ENCODE measurements around the gene TBC1D22A.

The TBC1D22A gene

DNA sequence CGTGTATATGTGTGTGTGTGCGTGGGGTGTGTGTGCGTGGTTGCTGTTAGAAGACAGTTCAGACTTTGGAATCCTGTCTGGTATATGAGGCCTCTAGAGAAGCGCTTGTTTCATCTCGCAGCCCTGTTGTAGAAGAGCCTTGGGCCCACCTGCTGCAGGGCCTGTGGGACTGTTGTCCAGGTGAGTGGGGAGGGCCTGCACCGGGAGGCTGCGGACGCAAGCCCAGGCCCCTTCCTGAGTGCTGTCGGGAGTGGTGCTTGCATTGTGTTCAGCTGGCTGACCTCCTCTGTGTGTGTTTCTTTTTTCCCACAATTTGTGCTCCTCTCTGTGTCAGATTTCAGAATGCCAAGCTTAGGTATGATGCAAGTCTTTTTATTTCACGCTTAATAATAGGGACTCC is 128.4 kb downstream of the TBC1D22A start:
- no peak for DNase-seq (ENCODE audit: low read depth)

- no peak for DNase-seq (ENCODE audit: low read depth)
Observed at GRCh38 chr22:46891382-46891951, 129.0 kb downstream of the TBC1D22A start.

DNA sequence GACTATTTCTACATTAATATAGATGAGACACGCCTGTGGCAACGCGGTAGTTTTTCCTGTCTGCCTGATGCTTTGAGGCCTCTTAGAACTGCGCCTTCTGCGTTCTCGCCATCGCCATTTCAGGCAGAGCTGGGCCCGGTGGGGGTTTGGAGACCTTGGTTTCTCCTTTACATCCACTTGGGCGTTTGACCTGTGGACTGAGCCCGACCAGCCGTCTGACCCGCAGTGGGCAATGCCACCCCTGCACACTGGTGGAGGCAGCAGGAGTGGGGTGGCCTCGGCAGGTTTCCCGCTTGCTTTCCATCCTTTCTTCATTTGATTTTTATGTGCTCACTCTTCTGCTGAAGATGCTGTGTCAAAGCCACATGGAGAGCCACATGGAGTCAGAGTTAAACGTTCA is 130.4 kb downstream of the TBC1D22A start:
- DNase-seq (ENCODE audit: low read depth) = no peak

DNA sequence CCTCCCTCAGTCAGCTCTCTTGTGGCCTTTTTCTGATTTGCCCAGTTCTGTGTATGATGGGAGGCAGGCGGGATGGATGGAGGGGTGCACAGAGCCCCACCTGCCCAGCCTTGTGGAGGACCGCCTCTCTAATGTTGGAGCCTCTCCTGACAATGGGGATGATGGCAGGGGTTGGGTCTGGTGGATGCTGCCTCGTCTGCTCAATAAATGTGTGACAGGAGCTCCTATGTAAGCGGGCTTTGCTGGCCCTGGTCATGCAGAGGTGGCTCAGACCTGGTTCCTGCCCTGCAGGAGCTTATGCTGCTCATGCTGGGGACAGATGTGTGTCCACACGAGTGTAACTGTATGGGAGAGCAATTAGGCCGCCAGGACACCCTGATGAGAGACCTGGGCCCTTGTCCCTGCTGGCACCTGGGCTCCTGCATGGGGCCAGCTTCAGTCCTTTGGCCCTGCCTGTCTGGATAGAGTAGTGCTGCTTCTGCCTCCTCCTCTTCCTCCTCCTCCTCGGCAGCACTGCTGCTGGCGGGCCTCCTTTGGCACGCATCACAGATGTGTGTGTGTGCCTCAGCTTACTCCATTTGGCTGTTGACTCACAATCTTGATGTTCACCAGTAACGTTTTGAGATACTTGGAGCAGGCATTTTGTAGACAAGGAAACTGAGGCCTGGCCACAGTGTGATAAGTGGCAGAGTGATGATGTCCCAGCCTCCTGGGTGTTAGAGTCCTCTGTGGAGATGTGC is 131.0 kb downstream of the TBC1D22A start:
- no peak for DNase-seq (ENCODE audit: low read depth)

DNA sequence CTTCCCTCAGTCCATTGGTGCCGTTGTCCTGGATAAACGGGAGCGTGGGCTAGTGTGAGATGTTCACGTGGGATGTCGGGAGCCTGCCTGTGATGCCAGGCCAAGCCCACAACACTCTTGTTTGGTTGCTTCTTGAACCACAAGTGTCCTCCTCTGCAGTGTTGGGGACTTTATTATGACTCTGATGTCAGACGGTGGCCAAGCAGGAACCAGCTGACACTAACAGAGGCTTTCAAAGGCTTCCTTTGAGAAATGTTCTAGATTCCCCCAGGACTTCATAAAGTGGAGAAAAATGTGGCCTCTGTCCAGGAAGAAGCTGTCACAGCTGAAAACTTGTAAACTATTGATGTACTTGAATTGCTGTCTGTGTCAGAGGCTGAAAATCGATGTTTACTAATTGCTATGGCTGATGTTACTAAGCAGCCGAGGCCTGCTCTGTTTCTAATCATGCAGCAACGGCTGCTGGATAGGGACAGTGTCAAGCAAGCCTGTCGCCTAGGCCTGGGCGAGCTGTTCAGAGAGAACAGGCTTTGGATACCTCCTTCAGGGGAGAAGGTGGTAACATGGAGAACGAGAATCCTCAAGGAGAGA is 131.7 kb downstream of the TBC1D22A start:
- DNase-seq (ENCODE audit: low read depth) = no peak

DNA sequence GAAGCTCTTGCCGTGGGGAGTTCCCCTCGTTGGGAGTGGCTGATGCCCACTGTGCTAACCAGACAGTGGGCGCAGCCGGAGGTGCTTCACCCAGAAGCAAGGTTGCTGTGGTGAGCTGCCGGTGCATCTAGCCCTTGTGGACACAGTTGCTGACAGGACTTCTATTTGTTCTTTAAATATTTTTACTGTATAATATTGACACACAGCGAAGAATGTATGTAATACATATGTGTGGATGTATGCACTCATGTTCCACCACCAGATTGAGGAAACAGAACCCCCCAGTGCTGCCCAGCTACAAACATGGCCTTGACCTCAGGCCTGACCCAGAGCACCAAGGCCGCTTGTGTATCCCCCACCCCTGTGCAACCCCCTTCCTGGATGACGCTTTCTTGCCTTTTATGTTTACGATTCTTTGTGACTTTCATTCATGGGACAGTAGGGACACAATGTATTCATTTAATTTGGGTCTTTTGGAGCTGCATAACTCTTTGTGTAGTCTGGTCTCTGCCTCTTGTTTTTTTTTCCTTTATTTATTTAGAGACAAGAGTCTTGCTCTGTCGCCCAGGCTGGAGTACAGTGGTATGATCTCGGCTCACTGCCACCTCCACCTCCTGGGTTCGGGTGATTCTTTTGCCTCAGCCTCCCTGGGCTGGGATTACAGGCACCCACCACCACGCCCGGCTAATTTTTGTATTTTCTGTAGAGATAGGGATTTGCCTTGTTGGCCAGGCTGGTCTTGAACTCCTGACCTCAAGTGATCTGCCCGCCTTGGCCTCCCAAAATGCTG is 132.6 kb downstream of the TBC1D22A start:
- DNase-seq (ENCODE audit: low read depth) = no peak

DNA sequence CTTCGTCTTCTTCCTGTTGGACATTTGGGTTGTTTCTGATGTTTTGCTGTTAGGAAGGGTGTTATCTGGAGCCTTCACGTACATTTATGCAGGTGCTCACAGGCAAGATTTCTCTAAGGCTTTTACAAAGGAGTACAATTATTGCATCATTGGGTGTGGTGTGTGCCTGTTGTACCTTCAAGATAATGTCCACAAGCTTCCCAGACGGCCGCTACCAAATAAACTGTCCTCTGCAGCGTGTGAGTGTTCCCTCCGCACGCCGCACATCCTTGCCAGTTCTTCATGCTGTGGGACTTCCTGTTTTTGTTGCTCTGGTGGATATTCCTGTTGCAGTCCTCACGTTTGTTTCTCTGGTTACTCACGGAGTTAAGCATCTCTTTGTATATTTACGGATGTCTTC is 133.3 kb downstream of the TBC1D22A start:
- DNase-seq (ENCODE audit: low read depth) = no peak

DNA sequence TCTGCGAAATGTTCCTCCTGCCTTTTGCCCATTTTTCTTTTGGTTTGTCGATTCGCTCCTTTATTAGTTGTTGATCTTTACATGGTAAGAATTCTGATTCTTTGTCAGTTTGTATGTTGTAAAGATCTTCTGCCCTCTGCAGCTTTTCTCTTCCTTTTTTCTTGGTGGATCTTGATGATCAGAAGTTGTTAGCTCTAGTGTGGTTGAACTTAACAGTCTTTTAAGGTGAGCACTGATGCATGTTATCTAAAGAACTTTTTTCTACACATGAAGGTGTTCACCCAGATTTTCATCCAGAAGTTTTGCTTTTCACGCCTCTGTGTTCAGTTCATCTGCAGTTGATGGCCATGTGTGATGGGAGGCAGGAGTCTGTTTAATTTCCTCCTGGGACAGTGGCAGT is 133.7 kb downstream of the TBC1D22A start:
- no peak for DNase-seq (ENCODE audit: low read depth)

DNA sequence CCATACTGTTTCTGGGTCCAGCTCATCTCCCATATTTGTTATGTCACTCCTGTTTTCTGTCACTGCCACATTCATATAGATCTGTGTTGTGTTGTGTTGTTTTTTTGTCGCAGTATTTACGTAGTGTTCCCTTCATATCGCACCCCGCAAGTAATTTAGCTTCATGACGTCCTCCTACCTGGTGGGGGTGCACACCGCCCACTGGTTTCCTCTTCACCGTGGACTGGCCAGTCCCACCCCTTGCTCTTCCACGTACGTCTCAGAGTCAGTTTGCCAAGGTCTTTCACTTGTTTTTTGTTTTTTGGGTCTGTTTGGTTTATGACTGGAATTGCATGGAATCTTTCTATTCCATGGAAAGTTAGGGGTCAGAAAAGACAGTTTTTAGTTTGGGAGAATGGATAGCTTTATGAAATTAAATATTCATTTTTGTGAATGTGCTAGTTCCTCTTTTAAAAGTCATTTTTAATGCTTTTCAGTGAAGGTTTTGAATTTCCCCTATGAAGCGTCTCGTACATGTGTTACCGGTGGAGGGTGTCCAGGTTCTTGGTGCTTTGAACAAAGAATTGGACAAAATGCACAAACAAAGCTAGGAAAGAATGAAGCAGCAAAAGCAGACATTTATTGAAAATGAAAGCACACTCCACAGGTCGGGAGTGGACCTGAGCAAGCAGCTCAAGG is 134.3 kb downstream of the TBC1D22A start:
- no peak for DNase-seq (ENCODE audit: low read depth)

GRCh38 chr22:46897246-46897623 is 134.8 kb downstream of the TBC1D22A start:
- no peak for DNase-seq (ENCODE audit: low read depth)

DNA sequence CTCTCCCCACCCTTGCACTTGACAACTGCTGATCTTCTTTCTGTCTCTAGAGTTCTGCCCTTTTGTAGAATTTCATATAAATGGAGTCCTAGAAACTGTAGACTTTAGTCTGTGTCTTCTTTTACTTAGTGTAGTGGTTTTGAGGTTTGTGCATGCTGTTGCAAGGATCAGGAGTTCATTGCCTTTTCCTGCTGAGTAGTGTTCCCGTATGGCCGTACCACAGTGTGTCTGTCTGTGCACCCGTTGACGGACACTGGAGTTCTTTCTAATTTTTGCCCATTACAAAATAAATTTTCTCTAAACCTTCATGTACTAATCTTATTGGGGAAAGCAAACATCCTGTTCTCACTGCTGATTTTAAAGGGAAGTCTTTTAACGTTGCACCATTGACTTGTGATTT is 138.1 kb downstream of the TBC1D22A start:
- no peak for DNase-seq (ENCODE audit: low read depth)

GRCh38 chr22:46902436-46902835 is 140.0 kb downstream of the TBC1D22A start:
- no peak for DNase-seq (ENCODE audit: low read depth)

GRCh38 chr22:46902998-46903916 is 140.8 kb downstream of the TBC1D22A start:
- DNase-seq (ENCODE audit: low read depth) = no peak

- DNase-seq (ENCODE audit: low read depth) = no peak
Observed at GRCh38 chr22:46905415-46905814, 143.0 kb downstream of the TBC1D22A start.

DNA sequence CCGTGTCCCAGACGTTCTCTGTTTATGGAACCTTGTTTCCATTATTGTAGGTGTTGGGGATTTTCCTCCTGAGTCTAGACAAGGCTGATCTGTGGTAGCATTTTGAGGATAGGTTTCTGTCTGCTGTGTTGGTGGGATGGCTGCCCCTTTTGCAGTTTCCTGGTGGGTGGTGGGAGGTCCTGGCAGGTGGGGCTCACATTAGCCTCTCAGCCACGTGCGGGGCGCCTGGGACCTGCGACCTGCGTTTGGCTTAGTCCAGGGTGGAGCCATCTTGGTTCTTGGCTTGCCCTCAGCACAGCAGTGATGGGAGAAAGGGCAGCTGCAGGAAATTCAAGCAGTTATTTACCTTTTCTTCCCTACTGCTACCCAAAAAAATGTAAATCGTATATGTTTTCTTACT is 143.4 kb downstream of the TBC1D22A start:
- no peak for DNase-seq (ENCODE audit: low read depth)

DNA sequence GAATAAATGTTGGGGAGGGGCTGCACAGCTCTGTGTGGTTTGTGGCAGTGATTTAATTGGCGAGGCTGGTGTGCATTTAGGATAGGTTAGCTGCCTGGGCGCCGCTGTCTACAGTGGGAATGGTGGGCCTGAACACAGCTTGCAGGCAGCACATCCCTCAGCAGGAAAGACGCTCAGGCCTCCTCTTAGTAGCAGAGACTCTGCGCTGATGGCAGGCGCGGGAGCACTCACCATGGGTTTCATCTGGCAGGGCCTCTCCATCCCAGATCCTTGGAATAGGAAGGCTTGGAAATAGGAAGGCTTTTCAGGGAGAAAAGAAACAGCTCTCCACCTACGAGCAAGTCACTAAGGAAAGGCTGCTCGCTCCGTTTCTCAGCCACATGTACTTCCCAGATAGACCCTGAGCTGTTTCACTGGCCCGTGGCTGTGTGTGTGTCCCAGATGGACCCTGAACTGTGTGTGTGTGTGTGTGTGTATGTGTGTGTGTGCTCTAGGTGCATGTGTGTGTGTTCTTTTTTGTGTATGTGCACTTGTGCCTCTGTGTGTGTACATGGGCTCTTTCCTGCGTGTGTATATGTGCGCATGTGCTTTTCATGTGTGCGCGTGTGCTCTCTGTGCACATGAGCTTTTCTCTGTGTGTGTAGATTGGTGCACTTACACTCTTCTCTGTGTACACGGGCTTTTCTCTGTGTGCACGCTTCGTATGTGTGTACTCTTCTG is 144.0 kb downstream of the TBC1D22A start:
- DNase-seq (ENCODE audit: low read depth) = no peak

DNA sequence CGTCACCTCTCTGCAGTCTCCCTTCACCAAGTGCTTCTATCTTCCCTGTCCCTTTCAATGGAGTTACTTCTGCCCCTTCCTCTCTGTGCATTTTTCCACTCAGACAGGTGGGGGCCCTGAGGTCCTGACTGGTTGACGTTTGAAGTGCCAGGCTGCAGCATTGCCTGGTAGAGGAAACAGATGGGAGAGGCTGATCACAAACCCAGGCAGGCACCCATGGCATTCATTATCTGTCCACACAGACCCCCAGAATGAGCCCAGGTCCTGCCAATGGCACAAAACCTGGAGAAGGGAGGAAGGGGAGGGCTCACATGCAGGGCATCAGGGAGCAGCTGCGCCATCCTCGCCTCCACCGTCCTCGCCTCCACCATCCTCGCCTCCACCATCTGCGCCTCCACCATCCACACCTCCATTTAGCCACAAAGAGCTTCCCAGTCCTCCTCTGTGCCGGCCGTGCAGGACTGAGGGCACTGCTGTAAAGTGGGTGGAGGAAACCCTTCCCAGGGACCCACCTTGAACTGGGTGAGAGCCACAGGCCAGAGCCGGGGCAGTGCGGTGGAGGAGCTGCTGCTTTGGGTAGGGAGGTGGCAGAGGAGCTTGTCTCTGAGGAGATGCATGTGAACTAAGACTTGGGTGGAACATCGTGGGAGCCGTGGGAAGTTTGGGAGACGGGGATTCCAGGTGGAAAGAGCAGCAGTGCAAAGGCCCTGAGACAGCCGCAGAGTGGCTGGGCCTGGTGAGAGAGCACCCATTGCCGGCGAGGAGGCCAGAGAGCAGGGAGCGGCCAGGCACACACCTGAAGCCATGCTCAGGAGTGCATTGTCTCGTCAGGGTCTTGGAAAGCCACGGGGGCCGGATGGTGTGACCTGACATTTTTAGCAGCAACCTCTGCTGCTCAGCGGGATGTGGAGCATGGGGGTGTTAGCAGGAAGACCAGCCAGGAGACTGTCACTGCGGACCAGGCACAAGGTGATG is 145.1 kb downstream of the TBC1D22A start:
- no peak for DNase-seq (ENCODE audit: low read depth)

GRCh38 chr22:46908641-46909107 is 146.2 kb downstream of the TBC1D22A start:
- DNase-seq (ENCODE audit: low read depth) = no peak

All from T-helper 22 cell (primary cell).